Measurements from ENCODE around the gene TNKS1BP1.
"Not testable (repeated sequence)": the region's sequence is repeated elsewhere in the genome, so short reads cannot be mapped to it uniquely, and the experiment has no call there.

DNA sequence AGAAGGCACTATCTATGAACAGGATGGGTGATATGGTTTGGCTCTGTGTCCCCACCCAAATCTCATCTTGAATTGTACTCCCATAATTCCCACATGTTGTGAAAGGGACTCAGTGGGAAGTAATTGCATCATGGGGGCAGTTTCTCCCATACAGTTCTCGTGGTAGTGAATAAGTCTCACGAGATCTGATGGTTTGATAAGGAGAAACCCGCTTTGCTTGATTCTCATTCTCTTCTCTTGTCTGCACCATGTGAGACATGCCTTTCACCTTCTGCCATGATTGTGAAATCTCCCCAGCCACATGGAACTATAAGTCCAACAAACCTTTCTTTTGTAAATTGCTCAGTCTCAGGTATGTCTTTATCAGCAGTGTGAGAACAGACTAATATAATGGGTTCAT, 28.5 kb downstream of the TNKS1BP1 start:
- TF ChIP-seq POLR2AphosphoS5 (IDR thresholded peaks at IDR 0.05): peak in 1 of 2 donors; percentile 7
- TF ChIP-seq EP300 (IDR thresholded peaks at IDR 0.05); POLR2A (IDR thresholded peaks at IDR 0.05; ENCODE audit: low read depth): not testable (repeated sequence)
- TF ChIP-seq, protein P1, sequence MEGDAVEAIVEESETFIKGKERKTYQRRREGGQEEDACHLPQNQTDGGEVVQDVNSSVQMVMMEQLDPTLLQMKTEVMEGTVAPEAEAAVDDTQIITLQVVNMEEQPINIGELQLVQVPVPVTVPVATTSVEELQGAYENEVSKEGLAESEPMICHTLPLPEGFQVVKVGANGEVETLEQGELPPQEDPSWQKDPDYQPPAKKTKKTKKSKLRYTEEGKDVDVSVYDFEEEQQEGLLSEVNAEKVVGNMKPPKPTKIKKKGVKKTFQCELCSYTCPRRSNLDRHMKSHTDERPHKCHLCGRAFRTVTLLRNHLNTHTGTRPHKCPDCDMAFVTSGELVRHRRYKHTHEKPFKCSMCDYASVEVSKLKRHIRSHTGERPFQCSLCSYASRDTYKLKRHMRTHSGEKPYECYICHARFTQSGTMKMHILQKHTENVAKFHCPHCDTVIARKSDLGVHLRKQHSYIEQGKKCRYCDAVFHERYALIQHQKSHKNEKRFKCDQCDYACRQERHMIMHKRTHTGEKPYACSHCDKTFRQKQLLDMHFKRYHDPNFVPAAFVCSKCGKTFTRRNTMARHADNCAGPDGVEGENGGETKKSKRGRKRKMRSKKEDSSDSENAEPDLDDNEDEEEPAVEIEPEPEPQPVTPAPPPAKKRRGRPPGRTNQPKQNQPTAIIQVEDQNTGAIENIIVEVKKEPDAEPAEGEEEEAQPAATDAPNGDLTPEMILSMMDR (IDR thresholded peaks at IDR 0.05): not testable (repeated sequence)
